GM23338 (cell line): Measurements from ENCODE around the gene PIK3AP1. TPM values are rescaled to one million over a fixed set of nuclear protein-coding genes. Genes with fewer than 3 reads are reported as not detected.

Source experiments
- ATAC-seq: fragments of 200-7000 bp; cut with Tn5 transposase; 3 replicates; pipeline ENCODE4 v1.9.1; 2020
- DNase-seq: peaks from one replicate; pipeline ENCODE4 v3.0.0-alpha.2; 2015; ENCODE audit warnings: low spot score
- H2AFZ ChIP-seq: fragments of 200-600 bp; sonication (generic); 2 replicates; pipeline ENCODE4 v1.8.0; 2016; ENCODE audit warnings: antibody characterized with exemption, mild to moderate bottlenecking, moderate library complexity
- H3F3A ChIP-seq: fragments of 200-600 bp; sonication (generic); replicated peaks from 2 replicates; pipeline ENCODE4 v1.8.0; 2017; ENCODE audit warnings: antibody characterized with exemption, mixed run types, low read depth
- H3K27ac ChIP-seq: fragments of 200-600 bp; sonication (generic); 2 replicates; pipeline ENCODE4 v1.6.1; 2016; ENCODE audit warnings: low read depth
- H3K27me3 ChIP-seq: fragments of 200-600 bp; sonication (generic); 2 replicates; pipeline ENCODE4 v1.8.0; 2016; ENCODE audit warnings: mild to moderate bottlenecking, mixed run types, moderate library complexity; ENCODE audit not compliant: insufficient read depth
- H3K36me3 ChIP-seq: fragments of 200-600 bp; sonication (generic); 2 replicates; pipeline ENCODE4 v1.8.0; 2016; ENCODE audit warnings: mild to moderate bottlenecking; ENCODE audit not compliant: insufficient read depth
- H3K4me1 ChIP-seq: fragments of 200-600 bp; sonication (generic); 2 replicates; pipeline ENCODE4 v1.8.0; 2016; ENCODE audit warnings: mild to moderate bottlenecking, moderate library complexity; ENCODE audit not compliant: insufficient read depth
- H3K4me2 ChIP-seq: fragments of 200-600 bp; sonication (generic); 2 replicates; pipeline ENCODE4 v1.7.1; 2017; ENCODE audit warnings: mixed run types
- H3K4me3 ChIP-seq: fragments of 200-600 bp; sonication (generic); 2 replicates; pipeline ENCODE4 v1.6.1; 2016; ENCODE audit warnings: mixed run types
- H3K79me2 ChIP-seq: fragments of 200-600 bp; sonication (generic); replicated peaks from 2 replicates; pipeline ENCODE4 v1.8.0; 2017; ENCODE audit warnings: mild to moderate bottlenecking; ENCODE audit not compliant: insufficient read depth
- H3K9me2 ChIP-seq: fragments of 200-600 bp; sonication (generic); 2 replicates; pipeline ENCODE4 v1.8.0; 2017; ENCODE audit not compliant: insufficient read depth
- H4K20me1 ChIP-seq: fragments of 200-600 bp; sonication (generic); replicated peaks from 2 replicates; pipeline ENCODE4 v1.8.0; 2017; ENCODE audit warnings: mild to moderate bottlenecking; ENCODE audit not compliant: insufficient read depth
- H3K27ac Mint-ChIP-seq: 2 replicates; pipeline ENCODE4 v1.8.0; 2020; ENCODE audit warnings: inconsistent platforms, mild to moderate bottlenecking, moderate library complexity, mixed read lengths
- H3K27me3 Mint-ChIP-seq: 3 replicates; pipeline ENCODE4 v1.8.0; 2022; ENCODE audit warnings: low read depth, mild to moderate bottlenecking, moderate library complexity, mixed read lengths, inconsistent platforms; ENCODE audit not compliant: insufficient read depth, poor library complexity
- H3K36me3 Mint-ChIP-seq: 3 replicates; pipeline ENCODE4 v1.8.0; 2021; ENCODE audit warnings: low read depth, mild to moderate bottlenecking, inconsistent platforms, moderate library complexity, mixed read lengths
- H3K4me1 Mint-ChIP-seq: 3 replicates; pipeline ENCODE4 v1.8.0; 2020; ENCODE audit warnings: mild to moderate bottlenecking, inconsistent platforms, mixed read lengths
- H3K4me3 Mint-ChIP-seq: 3 replicates; pipeline ENCODE4 v1.8.0; 2021; ENCODE audit warnings: moderate library complexity, mild to moderate bottlenecking, inconsistent platforms, mixed read lengths
- H3K9me3 Mint-ChIP-seq: 3 replicates; pipeline ENCODE4 v1.8.0; 2020; ENCODE audit warnings: moderate library complexity, mild to moderate bottlenecking, inconsistent platforms, mixed read lengths
- CREB1 ChIP-seq: fragments of 250-450 bp; sonication (Bioruptor Pico); IDR thresholded peaks from 2 replicates; pipeline ENCODE4 v1.5.0; 2020; ENCODE audit warnings: low read depth, mild to moderate bottlenecking, moderate library complexity
- CTCF ChIP-seq, 2 experiments: fragments of 200-600 bp in 1 of 2; sonication (generic) in 1 of 2; conservative IDR thresholded peaks; 2 replicates each; pipeline versions ENCODE4 v1.5.1 to v1.6.1; 2016 to 2017; ENCODE audit warnings: antibody characterized with exemption in 2 of 2, low read depth in 2 of 2, mild to moderate bottlenecking in 2 of 2, moderate library complexity in 1 of 2
- ETS1 ChIP-seq: IDR thresholded peaks from 2 replicates; pipeline ENCODE4 v1.6.1; 2016; ENCODE audit warnings: antibody characterized with exemption
- EZH2 ChIP-seq: fragments of 200-600 bp; sonication (generic); IDR thresholded peaks from one replicate; pipeline ENCODE4 v1.8.0; 2017; ENCODE audit warnings: antibody characterized with exemption, mild to moderate bottlenecking, low read depth; ENCODE audit not compliant: unreplicated experiment
- EZH2phosphoT487 ChIP-seq: fragments of 200-600 bp; sonication (generic); IDR thresholded peaks from one replicate; pipeline ENCODE4 v1.8.1; 2018; ENCODE audit warnings: antibody characterized with exemption; ENCODE audit not compliant: unreplicated experiment
- JUNB ChIP-seq: IDR thresholded peaks from one replicate; pipeline ENCODE4 v1.6.1; 2016; ENCODE audit warnings: antibody characterized with exemption; ENCODE audit not compliant: unreplicated experiment
- NANOG ChIP-seq: IDR thresholded peaks from 2 replicates; pipeline ENCODE4 v1.6.1; 2016; ENCODE audit warnings: antibody characterized with exemption, borderline replicate concordance
- POLR2AphosphoS5 ChIP-seq: IDR thresholded peaks from 2 replicates; pipeline ENCODE4 v1.6.1; 2016; ENCODE audit warnings: antibody characterized with exemption, low read depth
- STAT1 ChIP-seq: IDR thresholded peaks from one replicate; pipeline ENCODE4 v1.6.1; 2016; ENCODE audit warnings: antibody characterized with exemption; ENCODE audit not compliant: unreplicated experiment
- ZNF114 ChIP-seq: fragments of 250-450 bp; sonication (Bioruptor Pico); IDR thresholded peaks from 2 replicates; pipeline ENCODE4 v1.5.0; 2020; ENCODE audit warnings: mild to moderate bottlenecking, moderate library complexity
- ZNF331 ChIP-seq: fragments of 250-450 bp; sonication (Bioruptor Pico); IDR thresholded peaks from 2 replicates; pipeline ENCODE4 v1.5.0; 2020; ENCODE audit warnings: low read depth, mild to moderate bottlenecking, moderate library complexity
- ZNF462 ChIP-seq: fragments of 250-450 bp; sonication (Bioruptor Pico); IDR thresholded peaks from 2 replicates; pipeline ENCODE4 v1.5.0; 2020; ENCODE audit warnings: mild to moderate bottlenecking, moderate library complexity
- polyA plus RNA-seq: library from polyadenylated mRNA; unstranded; fragments of >200 nt; fragmentation: Nextera tagmentation; extraction: Ambion mirVana; gene quantifications from 2 replicates; pipeline ENCODE4 v1.2.1, GENCODE V29; 2016
- total RNA-seq: library from RNA; depleted of rRNA; stranded (reverse); fragments of >200 nt; shearing (Covaris generic); gene quantifications from 2 replicates; pipeline ENCODE4 v1.2.3, GENCODE V29; 2014

Gene PIK3AP1
- total and polyA plus RNA-seq, 2 experiments from 2014 or later = 0.65 to 2.3 TPM

GRCh38 chr10:96608262-96608661 is 112.1 kb downstream of the PIK3AP1 start:
- Mint-ChIP-seq H3K36me3 (no peaks in the 10 kb centered on the region), H3K4me1 (peaks cover 19% of the 10 kb centered on the region), H3K4me3 (no peak overlapping the region), H3K27ac (no peak overlapping the region), H3K27me3 (peaks cover 3% of the 10 kb centered on the region), H3K9me3 (no peaks in the 10 kb centered on the region)
- no peaks in the 10 kb centered on the region for H3K36me3 ChIP-seq
- H4K20me1 ChIP-seq = no peaks in the 10 kb centered on the region
- H3K79me2 ChIP-seq = no peaks in the 10 kb centered on the region
- ATAC-seq (no peak), DNase-seq (no peak)
- H3K27ac ChIP-seq = no peak overlapping the region
- no peaks in the 10 kb centered on the region for H3K4me1 ChIP-seq
- no peaks in the 10 kb centered on the region for H3F3A ChIP-seq
- TF ChIP-seq STAT1 (no peak), ZNF114 (CRISPR knock-in tag) (no peak), POLR2AphosphoS5 (no peak), ZNF331 (CRISPR knock-in tag) (no peak), CREB1 (no peak), ZNF462 (CRISPR knock-in tag) (no peak), CTCF (conservative IDR thresholded peaks at IDR 0.05; ENCODE audit: low read depth in 2 of 2) (no peak), EZH2 (no peak), EZH2phosphoT487 (no peak), JUNB (no peak), NANOG (no peak), ETS1 (no peak)
- no peak overlapping the region for H3K4me3 ChIP-seq
- no peak overlapping the region for H3K4me2 ChIP-seq
- H2AFZ ChIP-seq = no peak overlapping the region
- H3K27me3 ChIP-seq = no peaks in the 10 kb centered on the region
- no peaks in the 10 kb centered on the region for H3K9me2 ChIP-seq
